Epithelial cell of proximal tubule (primary cell): ENCODE data around the gene COPE. TPM values are rescaled to one million over a fixed set of nuclear protein-coding genes. Genes with fewer than 3 reads are reported as not detected.

Experiments
- DNase-seq: peaks from one replicate; pipeline ENCODE4 v3.0.0-alpha.2; 2011; ENCODE audit warnings: low read depth
- H3K4me3 ChIP-seq: 2 replicates; pipeline ENCODE4 v1.5.1; 2011; ENCODE audit warnings: low read depth, mild to moderate bottlenecking, low read length
- total RNA-seq: library from RNA; depleted of rRNA; stranded (reverse); fragments of >200 nt; gene quantifications from 2 replicates; pipeline ENCODE4 v1.2.3, GENCODE V29; 2015
- TF ChIP-seq, protein P1 (sequence below): conservative IDR thresholded peaks from 2 replicates; pipeline ENCODE4 v1.5.1; 2012; ENCODE audit warnings: low read depth, mild to moderate bottlenecking, low read length

Gene COPE
- total RNA-seq, 1 donor from 2014 or later, result 312 TPM

- no peak overlapping the region for H3K4me3 ChIP-seq
- TF ChIP-seq, protein P1, sequence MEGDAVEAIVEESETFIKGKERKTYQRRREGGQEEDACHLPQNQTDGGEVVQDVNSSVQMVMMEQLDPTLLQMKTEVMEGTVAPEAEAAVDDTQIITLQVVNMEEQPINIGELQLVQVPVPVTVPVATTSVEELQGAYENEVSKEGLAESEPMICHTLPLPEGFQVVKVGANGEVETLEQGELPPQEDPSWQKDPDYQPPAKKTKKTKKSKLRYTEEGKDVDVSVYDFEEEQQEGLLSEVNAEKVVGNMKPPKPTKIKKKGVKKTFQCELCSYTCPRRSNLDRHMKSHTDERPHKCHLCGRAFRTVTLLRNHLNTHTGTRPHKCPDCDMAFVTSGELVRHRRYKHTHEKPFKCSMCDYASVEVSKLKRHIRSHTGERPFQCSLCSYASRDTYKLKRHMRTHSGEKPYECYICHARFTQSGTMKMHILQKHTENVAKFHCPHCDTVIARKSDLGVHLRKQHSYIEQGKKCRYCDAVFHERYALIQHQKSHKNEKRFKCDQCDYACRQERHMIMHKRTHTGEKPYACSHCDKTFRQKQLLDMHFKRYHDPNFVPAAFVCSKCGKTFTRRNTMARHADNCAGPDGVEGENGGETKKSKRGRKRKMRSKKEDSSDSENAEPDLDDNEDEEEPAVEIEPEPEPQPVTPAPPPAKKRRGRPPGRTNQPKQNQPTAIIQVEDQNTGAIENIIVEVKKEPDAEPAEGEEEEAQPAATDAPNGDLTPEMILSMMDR, result no peak
- DNase-seq, result no peak
These were observed 58.9 kb downstream of the COPE start for GRCh38 chr19:18860302-18860700.

DNA sequence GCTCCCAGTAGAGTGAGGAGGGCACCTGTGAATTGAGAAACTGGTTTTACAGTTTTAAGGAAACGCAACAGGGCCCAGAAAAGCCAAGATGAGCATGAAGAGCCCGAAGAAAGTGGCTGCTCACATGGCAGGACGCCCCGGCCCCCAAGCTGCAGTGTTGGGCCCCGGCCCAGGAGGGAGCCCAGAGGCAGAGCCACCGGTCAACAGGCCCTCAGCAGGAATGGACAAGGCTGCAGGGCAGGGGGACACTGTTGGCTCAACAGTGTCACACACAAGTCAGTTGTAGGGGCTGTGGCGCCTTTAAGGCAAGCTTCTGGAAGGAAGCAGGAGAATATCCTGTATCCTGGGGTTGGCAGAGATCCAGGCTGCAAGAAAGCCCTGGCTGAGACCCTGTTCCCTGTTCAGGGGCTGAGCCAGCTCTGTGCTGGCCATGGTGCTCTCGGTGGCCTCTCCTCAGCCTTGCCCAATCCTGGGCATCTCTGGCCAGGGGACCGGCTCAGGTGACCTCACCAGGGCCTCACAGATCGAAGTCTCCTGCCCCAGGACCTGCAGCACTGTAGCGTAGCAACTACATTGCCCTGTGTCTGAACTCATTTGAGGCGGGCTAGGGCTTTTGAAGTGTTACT is 59.4 kb downstream of the COPE start:
- TF ChIP-seq, protein P1, result no peak
- no peak overlapping the region for H3K4me3 ChIP-seq
- no peak for DNase-seq

DNA sequence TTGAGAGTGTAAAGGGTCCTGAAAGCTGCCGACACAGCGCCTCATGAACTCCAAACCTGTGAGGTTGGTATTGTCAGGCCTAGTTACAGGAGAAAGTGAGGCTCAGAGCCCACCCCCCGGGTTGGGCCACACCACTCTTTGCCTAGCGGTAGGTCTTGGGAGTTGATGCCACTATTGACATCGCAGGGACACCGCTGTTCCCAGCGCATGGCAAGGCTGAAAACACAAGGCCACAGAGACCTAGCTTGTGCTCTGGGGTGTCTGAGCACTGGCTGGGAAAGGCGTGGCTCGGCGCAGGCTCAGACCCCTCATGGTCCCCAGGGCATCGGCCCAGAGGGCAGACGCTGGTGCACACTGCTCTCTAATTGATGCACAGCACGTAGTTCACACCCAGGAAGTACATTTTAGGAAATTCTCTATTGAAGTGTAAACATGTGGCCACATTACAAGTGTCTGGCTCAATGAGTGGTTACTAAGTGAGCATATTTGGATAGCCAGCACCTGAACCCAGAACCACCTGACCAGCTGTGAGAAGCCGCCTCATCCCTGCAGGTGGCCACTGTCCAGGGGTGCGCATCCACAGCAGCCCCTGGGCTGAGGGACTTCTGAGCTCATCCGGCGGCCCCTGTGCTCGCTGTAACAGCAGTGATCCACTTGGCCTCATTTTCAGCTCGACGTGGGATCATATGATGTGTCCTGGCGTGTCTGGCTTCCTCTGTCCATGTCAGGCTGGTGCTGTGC is 60.1 kb downstream of the COPE start:
- no peak overlapping the region for H3K4me3 ChIP-seq
- DNase-seq, result no peak
- TF ChIP-seq, protein P1, result no peak

GRCh38 chr19:18857223-18857622 is 62.0 kb downstream of the COPE start:
- TF ChIP-seq, protein P1, result no peak
- H3K4me3 ChIP-seq, result no peak overlapping the region
- DNase-seq, result no peak

GRCh38 chr19:18856385-18857126 is 62.6 kb downstream of the COPE start:
- no peak overlapping the region for H3K4me3 ChIP-seq
- no peak for DNase-seq
- TF ChIP-seq, protein P1, result peak; percentile 60

DNA sequence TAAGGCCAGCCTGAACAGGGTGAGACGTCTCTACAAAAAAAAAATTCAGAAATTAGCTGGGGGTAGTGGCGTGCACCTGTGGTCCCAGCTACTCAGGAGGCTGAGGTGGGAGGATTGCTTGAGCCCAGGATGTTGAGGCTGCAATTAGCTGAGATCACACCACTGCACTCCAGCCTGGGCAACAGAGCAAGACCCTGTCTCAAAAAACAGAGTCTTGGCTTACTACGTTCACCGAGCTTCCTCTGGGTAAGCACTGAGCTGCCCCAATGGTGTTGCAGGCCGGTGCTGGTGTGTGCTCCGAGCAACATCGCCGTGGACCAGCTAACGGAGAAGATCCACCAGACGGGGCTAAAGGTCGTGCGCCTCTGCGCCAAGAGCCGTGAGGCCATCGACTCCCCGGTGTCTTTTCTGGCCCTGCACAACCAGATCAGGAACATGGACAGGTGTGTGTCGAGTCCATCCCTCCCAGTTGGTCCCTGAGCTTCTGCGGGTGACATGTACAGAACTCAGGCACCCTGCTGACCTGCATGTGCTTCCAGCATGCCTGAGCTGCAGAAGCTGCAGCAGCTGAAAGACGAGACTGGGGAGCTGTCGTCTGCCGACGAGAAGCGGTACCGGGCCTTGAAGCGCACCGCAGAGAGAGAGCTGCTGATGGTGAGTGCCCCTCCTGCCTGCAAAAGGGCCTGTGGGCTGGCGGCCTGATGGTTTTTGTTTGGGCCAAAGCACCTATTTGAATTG is 63.4 kb downstream of the COPE start:
- H3K4me3 ChIP-seq, result no peak overlapping the region
- no peak for DNase-seq
- TF ChIP-seq, protein P1, result no peak
